Esophagus muscularis mucosa (tissue), 4 donors: ENCODE results near the gene EDA.

ENCODE experiments used
- CTCF ChIP-seq, 3 experiments: fragments of 200-600 bp in 2 of 3; fragments of 450-650 bp in 1 of 3; sonication (generic) in 2 of 3; IDR thresholded peaks; one replicate each; pipeline ENCODE4 v1.5.1; 2017 to 2019; ENCODE audit warnings: antibody characterized with exemption in 3 of 3, mild to moderate bottlenecking in 2 of 3, moderate library complexity in 1 of 3
- EP300 ChIP-seq: sonication (generic); formaldehyde crosslinking; IDR thresholded peaks from one replicate; pipeline ENCODE4 v1.6.1; 2017; ENCODE audit warnings: antibody characterized with exemption
- POLR2A ChIP-seq: fragments of 450-650 bp; IDR thresholded peaks from one replicate; pipeline ENCODE4 v1.6.1; 2017; ENCODE audit warnings: antibody characterized with exemption, moderate library complexity, mild to moderate bottlenecking, low read depth

DNA sequence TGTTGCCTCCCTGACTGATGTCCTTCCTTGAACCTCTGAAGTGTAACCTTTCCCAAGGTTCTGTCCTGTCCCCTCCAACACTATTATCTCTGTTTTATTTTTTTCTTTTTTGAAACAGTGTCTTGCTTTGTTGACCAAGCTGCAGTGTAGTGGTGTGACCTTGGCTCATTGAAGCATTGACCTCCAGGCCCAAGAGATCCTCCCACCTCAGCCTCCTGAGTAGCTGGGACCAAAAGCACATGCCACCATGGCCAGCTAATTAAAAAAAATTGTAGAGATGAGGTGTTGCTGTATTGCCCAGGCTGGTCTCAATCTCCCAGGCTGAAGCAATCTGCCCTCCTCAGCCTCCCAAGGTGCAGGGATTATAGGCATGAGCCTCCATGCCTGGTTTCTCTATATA, 59.0 kb downstream of the EDA start:
- TF ChIP-seq POLR2A (no peak), CTCF (IDR thresholded peaks at IDR 0.05) (no peak), EP300 (no peak)
